IMR-90 (cell line): ENCODE results near the gene MAGI2. TPM values are rescaled to one million over a fixed set of nuclear protein-coding genes. Genes with fewer than 3 reads are reported as not detected.

ENCODE experiments used
- ATAC-seq: fragments of 200-7000 bp; cut with Tn5 transposase; 2 replicates; pipeline ENCODE4 v1.9.1; 2020; ENCODE audit warnings: low read depth, mild to moderate bottlenecking, moderate library complexity
- BruUV-seq: library from RNA; stranded (reverse); fragments of 400-500 nt; replicated peaks from 2 replicates; lab custom pipeline; 2021; lab: Mats Ljungman, UMichigan
- CTCF ChIA-PET: fragments of 300-600 bp; formaldehyde crosslinking; extraction: SDS; loops from one replicate; lab custom pipeline; 2021; ENCODE audit warnings: antibody characterized with exemption; lab: Yijun Ruan, JAX
- POLR2A ChIA-PET: fragments of 300-600 bp; sonication (Branson Sonifier 250); formaldehyde crosslinking; loops from one replicate; lab custom pipeline; 2022; ENCODE audit warnings: antibody characterized with exemption; ENCODE audit not compliant: unreplicated experiment; lab: Charles Lee
- DNase-seq: peaks from one replicate; pipeline ENCODE4 v3.0.0; 2013
- H2AFZ ChIP-seq: replicated peaks from 2 replicates; pipeline ENCODE3; 2013; ENCODE audit warnings: low read length, mild to moderate bottlenecking; ENCODE audit not compliant: poor library complexity
- H2AK5ac ChIP-seq: 2 replicates; pipeline ENCODE4 v1.6.1; 2013; ENCODE audit warnings: low read depth, low read length, inconsistent platforms
- H2AK9ac ChIP-seq: replicated peaks from 2 replicates; pipeline ENCODE3; 2013; ENCODE audit warnings: mild to moderate bottlenecking, low read depth, low read length, moderate library complexity; ENCODE audit not compliant: poor library complexity
- H2BK120ac ChIP-seq: 2 replicates; pipeline ENCODE4 v1.6.1; 2013; ENCODE audit warnings: low read depth, low read length, inconsistent platforms
- H2BK15ac ChIP-seq: 3 replicates; pipeline ENCODE4 v1.6.1; 2013; ENCODE audit warnings: low read depth, low read length, inconsistent platforms
- H2BK20ac ChIP-seq: 2 replicates; pipeline ENCODE4 v1.6.1; 2013; ENCODE audit warnings: low read depth, mild to moderate bottlenecking, inconsistent platforms, low read length, moderate library complexity
- H2BK5ac ChIP-seq: 2 replicates; pipeline ENCODE4 v1.6.1; 2013; ENCODE audit warnings: mild to moderate bottlenecking, low read depth, low read length, inconsistent platforms; ENCODE audit not compliant: poor library complexity, severe bottlenecking
- H3K14ac ChIP-seq: replicated peaks from 2 replicates; pipeline ENCODE4 v1.6.1; 2013; ENCODE audit warnings: low read depth, low read length, inconsistent platforms
- H3K18ac ChIP-seq: 2 replicates; pipeline ENCODE4 v1.6.1; 2013; ENCODE audit warnings: low read depth, low read length, control low read depth
- H3K23ac ChIP-seq: 2 replicates; pipeline ENCODE4 v1.6.1; 2013; ENCODE audit warnings: low read depth, low read length, inconsistent platforms
- H3K27ac ChIP-seq: 2 replicates; pipeline ENCODE4 v1.5.1; 2013; ENCODE audit warnings: mild to moderate bottlenecking, control low read depth, low read length; ENCODE audit not compliant: insufficient read depth
- H3K27me3 ChIP-seq: 2 replicates; pipeline ENCODE4 v1.6.1; 2013; ENCODE audit warnings: low read length; ENCODE audit not compliant: control insufficient read depth, insufficient read depth
- H3K36me3 ChIP-seq: 2 replicates; pipeline ENCODE4 v1.6.1; 2013; ENCODE audit warnings: low read length, mixed read lengths; ENCODE audit not compliant: control insufficient read depth, insufficient read depth
- H3K4ac ChIP-seq: 2 replicates; pipeline ENCODE4 v1.6.1; 2013; ENCODE audit warnings: low read depth, low read length, inconsistent platforms
- H3K4me1 ChIP-seq: 2 replicates; pipeline ENCODE4 v1.6.1; 2013; ENCODE audit warnings: low read length, mixed read lengths; ENCODE audit not compliant: control insufficient read depth, insufficient read depth
- H3K4me2 ChIP-seq: 2 replicates; pipeline ENCODE4 v1.6.1; 2013; ENCODE audit warnings: low read depth, mild to moderate bottlenecking, control low read depth, low read length, moderate library complexity
- H3K4me3 ChIP-seq: 2 replicates; pipeline ENCODE4 v1.5.1; 2013; ENCODE audit warnings: low read depth, mild to moderate bottlenecking, control low read depth, low read length, moderate library complexity; ENCODE audit not compliant: insufficient read depth
- H3K56ac ChIP-seq: 2 replicates; pipeline ENCODE4 v1.6.1; 2013; ENCODE audit warnings: low read length, inconsistent platforms; ENCODE audit not compliant: insufficient read depth; ENCODE audit errors: extremely low read depth
- H3K79me1 ChIP-seq, 2 experiments: 2 replicates each; pipeline ENCODE4 v1.6.1; 2013; ENCODE audit warnings: low read length in 2 of 2, inconsistent platforms in 1 of 2, low read depth in 1 of 2
- H3K9ac ChIP-seq: 2 replicates; pipeline ENCODE4 v1.6.1; 2013; ENCODE audit warnings: low read depth, low read length, control low read depth
- H3K9me1 ChIP-seq: 2 replicates; pipeline ENCODE4 v1.6.1; 2013; ENCODE audit warnings: low read length, inconsistent platforms; ENCODE audit not compliant: insufficient read depth
- H3K9me3 ChIP-seq: 2 replicates; pipeline ENCODE4 v1.6.1; 2013; ENCODE audit warnings: low read length; ENCODE audit not compliant: control insufficient read depth, insufficient read depth
- H4K20me1 ChIP-seq: 2 replicates; pipeline ENCODE4 v1.6.1; 2013; ENCODE audit warnings: low read length, inconsistent platforms; ENCODE audit not compliant: insufficient read depth
- H4K5ac ChIP-seq: 2 replicates; pipeline ENCODE4 v1.6.1; 2013; ENCODE audit warnings: mild to moderate bottlenecking, low read depth, low read length, control low read depth
- H4K8ac ChIP-seq, 2 experiments: 2 replicates each; pipeline ENCODE4 v1.6.1; 2013; ENCODE audit warnings: low read depth in 2 of 2, low read length in 2 of 2, control low read depth in 1 of 2, inconsistent platforms in 1 of 2
- H4K91ac ChIP-seq: 2 replicates; pipeline ENCODE4 v1.6.1; 2013; ENCODE audit warnings: low read depth, low read length, inconsistent platforms; ENCODE audit not compliant: insufficient read depth
- NFE2L2 ChIP-seq: fragments of 150-350 bp; IDR thresholded peaks from 2 replicates; pipeline ENCODE4 v1.6.1; 2016; ENCODE audit warnings: low read depth, mild to moderate bottlenecking, low read length
- POLR2A ChIP-seq: IDR thresholded peaks from 2 replicates; pipeline ENCODE4 v1.6.1; 2012; ENCODE audit warnings: mild to moderate bottlenecking, low read depth, low read length
- RCOR1 ChIP-seq: IDR thresholded peaks from 2 replicates; pipeline ENCODE4 v1.6.1; 2012; ENCODE audit warnings: mild to moderate bottlenecking, low read length, improper control_type of control experiment; ENCODE audit not compliant: insufficient replicate concordance
- WGBS, 2 experiments: methylation state at CpG; one replicate each; pipeline versions ENCODE4 v1.1.5 to v1.1.7; 2013; ENCODE audit warnings: missing lambda C conversion rate in 2 of 2; ENCODE audit not compliant: insufficient read length in 1 of 2; ENCODE audit errors: extremely low coverage in 2 of 2; 5-methylcytosine and 5-hydroxymethylcytosine counted together
- dilution Hi-C: fragments of 300-500 bp; cut with HindIII; formaldehyde crosslinking; loops from one replicate; pipeline ENCODE4 v1.14.3; 2018; ENCODE audit warnings: low sequenced_read_pairs; ENCODE audit not compliant: unreplicated experiment
- in situ Hi-C: fragments of 300-500 bp; cut with MboI; formaldehyde crosslinking; loops from 3 replicates; pipeline ENCODE4 v1.14.3; 2019; ENCODE audit warnings: low sequenced_read_pairs, inconsistent platforms, mixed read lengths
- intact Hi-C: fragments of 100-400 bp; cut with micrococcal nuclease; formaldehyde crosslinking; loops from 2 replicates; pipeline ENCODE4 v1.10.0; 2022
- polyA plus RNA-seq, 3 experiments: library from polyadenylated mRNA; depleted of rRNA; stranded (reverse); fragments of >200 nt; gene quantifications; 2 replicates each; pipeline ENCODE4 v1.2.3, GENCODE V29; 2012; ENCODE audit warnings: low replicate concordance in 1 of 3
- total RNA-seq: library from RNA; depleted of rRNA; stranded (reverse); fragments of >200 nt; gene quantifications from 2 replicates; pipeline ENCODE4 v1.2.3, GENCODE V29; 2012
- TF ChIP-seq, protein P1 (sequence below): fragments of 150-350 bp; IDR thresholded peaks from 2 replicates; pipeline ENCODE4 v1.6.1; 2016; ENCODE audit warnings: low read depth, mild to moderate bottlenecking, low read length, moderate library complexity, borderline replicate concordance

The MAGI2 gene
- total and polyA plus RNA-seq, 2 of the 4 experiments (the other 2 are of a cell fraction), result 2.5 to 17.9 TPM

DNA sequence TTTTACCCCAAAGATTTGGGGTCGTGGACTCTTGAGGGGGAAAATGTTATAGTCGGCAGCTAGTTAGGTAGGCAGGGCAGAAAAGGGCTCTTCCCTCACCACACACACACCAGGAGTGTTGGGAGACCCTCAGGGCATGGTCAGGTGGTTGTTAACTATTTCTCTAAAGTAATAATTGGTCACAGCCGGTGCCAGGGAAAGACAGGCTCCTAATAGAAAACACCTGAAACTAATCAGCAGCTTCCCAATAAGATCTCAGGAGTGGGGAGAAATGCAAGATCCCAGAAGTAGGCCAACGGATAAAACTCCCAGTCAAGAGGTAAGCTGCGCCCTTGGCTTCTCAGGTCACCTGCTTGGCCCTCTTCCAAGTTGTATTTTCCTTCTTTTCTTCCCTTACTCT lies 1441.8 kb downstream of the MAGI2 start:
- in situ Hi-C loops (no loop called here), dilution Hi-C loops (no loop called here), intact Hi-C loops (no loop called here)
- H3K56ac ChIP-seq, result no peak overlapping the region
- no peak overlapping the region for H4K5ac ChIP-seq
- no TSS peak for BruUV-seq
- H3K9me1 ChIP-seq, result no peaks in the 10 kb centered on the region
- no peak for TF ChIP-seq RCOR1
- no peak for TF ChIP-seq NFE2L2
- TF ChIP-seq, protein P1, sequence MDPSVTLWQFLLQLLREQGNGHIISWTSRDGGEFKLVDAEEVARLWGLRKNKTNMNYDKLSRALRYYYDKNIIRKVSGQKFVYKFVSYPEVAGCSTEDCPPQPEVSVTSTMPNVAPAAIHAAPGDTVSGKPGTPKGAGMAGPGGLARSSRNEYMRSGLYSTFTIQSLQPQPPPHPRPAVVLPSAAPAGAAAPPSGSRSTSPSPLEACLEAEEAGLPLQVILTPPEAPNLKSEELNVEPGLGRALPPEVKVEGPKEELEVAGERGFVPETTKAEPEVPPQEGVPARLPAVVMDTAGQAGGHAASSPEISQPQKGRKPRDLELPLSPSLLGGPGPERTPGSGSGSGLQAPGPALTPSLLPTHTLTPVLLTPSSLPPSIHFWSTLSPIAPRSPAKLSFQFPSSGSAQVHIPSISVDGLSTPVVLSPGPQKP, result no peak
- TF ChIP-seq POLR2A, result no peak
- H3K4me3 ChIP-seq, result no peak overlapping the region
- H3K4ac ChIP-seq, result no peak overlapping the region
- H2BK15ac ChIP-seq, result no peak overlapping the region
- POLR2A ChIA-PET, result no interaction called here
- H3K36me3 ChIP-seq, result no peaks in the 10 kb centered on the region
- no peak overlapping the region for H3K27ac ChIP-seq
- no peaks in the 10 kb centered on the region for H3K4me1 ChIP-seq
- no peaks in the 10 kb centered on the region for H3K79me1 ChIP-seq
- ATAC-seq (no peak), DNase-seq (no peak)
- H2AK9ac ChIP-seq, result no peak overlapping the region
- H3K9ac ChIP-seq, result no peak overlapping the region
- no CpG with 5 or more reads among the region's 5 CpGs for WGBS, 2 experiments
- H3K27me3 ChIP-seq, result no peaks in the 10 kb centered on the region
- no peak overlapping the region for H3K23ac ChIP-seq
- no peak overlapping the region for H4K8ac ChIP-seq
- no peak overlapping the region for H4K91ac ChIP-seq
- no peak overlapping the region for H3K4me2 ChIP-seq
- no peak overlapping the region for H2BK5ac ChIP-seq
- H3K18ac ChIP-seq, result no peak overlapping the region
- H2AK5ac ChIP-seq, result no peak overlapping the region
- no peaks in the 10 kb centered on the region for H4K20me1 ChIP-seq
- H2AFZ ChIP-seq, result no peak overlapping the region
- no peak overlapping the region for H3K14ac ChIP-seq
- no peak overlapping the region for H2BK20ac ChIP-seq
- CTCF ChIA-PET, result no interaction called here
- 0 out of 2 replicates have a peak, but pooled peaks cover 1% of the 10 kb centered on the region for H3K9me3 ChIP-seq
- no peak overlapping the region for H2BK120ac ChIP-seq
